HG02763 (cell line): ENCODE results near the gene SOX12.

Experiments used
- ATAC-seq: cut with Tn5 transposase; IDR thresholded peaks from one replicate; pipeline ENCODE4 v1.9.1; 2021; ENCODE audit warnings: mild to moderate bottlenecking, moderate library complexity; ENCODE audit not compliant: unreplicated experiment

SOX12 gene

DNA sequence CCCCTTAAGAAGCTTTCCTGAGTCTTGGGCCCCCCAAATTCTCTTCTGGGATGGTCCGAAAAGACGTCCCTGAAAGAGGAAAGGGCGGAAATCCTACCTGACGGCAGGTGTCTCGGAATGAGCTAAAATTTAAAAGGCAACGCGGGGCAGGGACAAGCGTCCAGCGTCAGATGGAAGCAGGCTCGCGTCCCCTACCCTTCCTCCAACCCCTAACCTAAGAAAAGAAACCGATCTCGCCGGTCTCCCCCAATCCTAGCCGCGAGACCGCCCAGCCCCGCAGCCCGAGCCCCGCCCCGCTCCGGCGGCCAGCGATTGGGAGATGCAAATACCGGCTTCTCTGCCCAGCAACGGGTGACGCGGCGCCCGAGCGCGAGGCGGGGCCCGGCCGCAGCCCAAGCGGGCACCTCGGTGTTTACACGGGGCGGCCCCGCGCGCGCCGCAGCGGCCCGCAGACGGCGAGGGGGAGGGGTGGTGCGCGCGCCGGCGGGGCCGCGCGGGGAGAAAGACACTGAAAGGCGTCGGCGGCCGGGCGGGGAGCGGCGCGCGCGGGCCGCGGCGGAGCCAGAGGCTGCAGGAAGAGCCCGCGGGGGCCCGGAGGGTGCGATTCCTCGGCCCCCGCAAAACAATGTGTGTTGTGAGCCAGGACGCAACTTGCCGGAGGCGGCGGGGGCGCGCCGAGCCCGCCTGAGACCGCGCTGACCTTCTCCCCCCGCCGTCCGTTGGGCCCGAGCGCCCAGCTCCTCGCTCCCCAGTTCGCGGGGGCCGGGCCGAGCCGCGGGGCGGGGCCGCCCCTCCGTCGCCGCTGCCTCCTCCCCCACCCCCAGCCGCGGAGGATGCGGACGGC is at the start of gene SOX12:
Gene SOX12 (plus strand): TSS at position 508 of the 844 bp plus-strand sequence. CDS start 373 bp downstream, outside the sequence.
- ATAC-seq, result peak; percentile 76

DNA sequence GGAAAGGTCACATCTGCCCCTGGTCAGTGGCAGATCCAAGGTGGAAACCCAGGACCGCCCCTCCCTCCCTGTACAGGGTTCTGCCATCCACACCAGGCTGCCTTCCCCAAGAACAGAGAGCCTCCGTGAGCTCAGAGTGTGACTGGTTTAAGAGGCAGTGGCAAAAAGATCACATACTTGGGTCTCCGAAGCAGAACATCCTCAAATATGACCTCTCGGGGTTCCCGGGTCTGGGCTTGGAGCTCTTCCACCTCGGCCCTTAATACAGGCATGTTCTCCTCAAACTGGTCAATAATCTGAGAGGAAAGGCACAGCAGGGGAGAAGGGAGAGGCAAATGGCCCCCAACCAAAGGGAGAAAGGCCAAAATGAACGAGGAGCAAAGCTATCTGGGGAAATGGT is 49.6 kb upstream of the SOX12 start:
- ATAC-seq, result no peak

- no peak for ATAC-seq
These were observed 48.5 kb upstream of the SOX12 start for GRCh38 chr20:276620-277495.

- no peak for ATAC-seq
These were observed 47.9 kb upstream of the SOX12 start for GRCh38 chr20:277496-277781.

GRCh38 chr20:278181-278580 is 47.2 kb upstream of the SOX12 start:
- no peak for ATAC-seq

GRCh38 chr20:278607-279571 is 46.5 kb upstream of the SOX12 start:
- ATAC-seq, result no peak

- no peak for ATAC-seq
These were observed 41.2 kb upstream of the SOX12 start for GRCh38 chr20:284172-284571.

- no peak for ATAC-seq
These were observed 38.8 kb upstream of the SOX12 start for GRCh38 chr20:286508-286907.

- no peak for ATAC-seq
These were observed 36.2 kb upstream of the SOX12 start for GRCh38 chr20:288956-289692.

DNA sequence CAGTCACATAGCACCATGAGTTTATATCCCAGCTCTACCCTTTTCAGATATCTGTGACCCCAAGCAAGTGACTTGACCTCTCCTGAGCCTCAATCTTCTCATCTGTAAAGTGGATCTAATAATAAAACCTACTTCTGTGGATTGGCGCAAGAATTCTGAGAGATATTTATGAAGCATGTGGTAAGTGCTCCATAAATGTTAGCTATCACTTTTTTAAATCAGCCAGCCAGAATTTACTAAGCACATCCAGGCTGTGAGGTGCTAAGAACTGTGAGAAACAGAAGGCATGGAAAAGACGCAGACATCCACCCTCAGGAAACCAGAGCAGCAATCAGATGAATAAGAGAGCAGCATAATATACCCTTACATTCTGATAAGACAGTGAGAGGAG is 35.7 kb upstream of the SOX12 start:
- ATAC-seq, result no peak

GRCh38 chr20:290084-290831 is 35.1 kb upstream of the SOX12 start, which contains the start of gene C20orf96:
Gene C20orf96 (minus strand): TSS chr20:290750. CDS start chr20:290610, 140 bp downstream.
- peak; percentile 88 for ATAC-seq

DNA sequence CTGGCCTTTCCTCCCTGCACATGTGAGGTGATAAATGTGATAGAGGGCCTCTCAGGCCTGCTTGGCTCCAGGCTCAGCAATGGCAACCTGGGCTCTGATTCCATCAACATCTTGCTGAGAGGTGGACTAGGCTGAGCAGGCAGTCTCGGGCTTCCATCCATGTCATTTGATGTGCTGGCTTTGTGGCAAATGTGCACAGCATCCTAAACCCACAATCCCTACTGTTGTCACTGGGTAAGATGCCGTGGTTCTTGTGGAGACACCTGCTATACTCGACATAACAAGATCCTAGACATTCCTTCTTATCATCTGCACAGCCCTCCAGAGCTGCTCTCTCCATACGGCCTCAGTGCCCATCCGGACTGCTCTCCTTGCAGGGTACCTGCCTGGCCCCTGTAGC is 30.8 kb upstream of the SOX12 start:
- ATAC-seq, result no peak

DNA sequence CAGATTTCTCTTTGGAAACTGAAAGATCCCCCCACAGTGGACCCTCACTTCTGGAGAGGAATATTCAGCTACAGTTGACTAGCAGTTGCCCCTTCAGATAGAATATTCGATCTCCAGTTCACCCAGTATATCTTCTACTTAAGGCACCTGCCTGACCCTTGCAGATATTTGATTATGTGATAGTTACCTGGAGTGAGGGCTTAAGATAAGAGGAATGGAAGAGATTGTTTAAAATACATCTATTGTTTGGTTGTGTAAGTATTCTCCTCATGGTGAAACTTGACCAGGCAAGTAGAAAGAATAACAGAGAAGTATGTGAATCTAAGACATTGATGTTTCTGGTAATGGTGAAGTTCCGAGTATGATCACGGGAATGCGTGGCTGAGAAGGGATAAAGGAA is 29.5 kb upstream of the SOX12 start:
- ATAC-seq, result no peak

- peak; percentile 74 for ATAC-seq
These were observed 28.0 kb upstream of the SOX12 start, which contains the start of gene ZCCHC3 for GRCh38 chr20:297098-297924. Gene ZCCHC3 (plus strand): TSS chr20:297570. CDS start chr20:297587, 17 bp downstream.

DNA sequence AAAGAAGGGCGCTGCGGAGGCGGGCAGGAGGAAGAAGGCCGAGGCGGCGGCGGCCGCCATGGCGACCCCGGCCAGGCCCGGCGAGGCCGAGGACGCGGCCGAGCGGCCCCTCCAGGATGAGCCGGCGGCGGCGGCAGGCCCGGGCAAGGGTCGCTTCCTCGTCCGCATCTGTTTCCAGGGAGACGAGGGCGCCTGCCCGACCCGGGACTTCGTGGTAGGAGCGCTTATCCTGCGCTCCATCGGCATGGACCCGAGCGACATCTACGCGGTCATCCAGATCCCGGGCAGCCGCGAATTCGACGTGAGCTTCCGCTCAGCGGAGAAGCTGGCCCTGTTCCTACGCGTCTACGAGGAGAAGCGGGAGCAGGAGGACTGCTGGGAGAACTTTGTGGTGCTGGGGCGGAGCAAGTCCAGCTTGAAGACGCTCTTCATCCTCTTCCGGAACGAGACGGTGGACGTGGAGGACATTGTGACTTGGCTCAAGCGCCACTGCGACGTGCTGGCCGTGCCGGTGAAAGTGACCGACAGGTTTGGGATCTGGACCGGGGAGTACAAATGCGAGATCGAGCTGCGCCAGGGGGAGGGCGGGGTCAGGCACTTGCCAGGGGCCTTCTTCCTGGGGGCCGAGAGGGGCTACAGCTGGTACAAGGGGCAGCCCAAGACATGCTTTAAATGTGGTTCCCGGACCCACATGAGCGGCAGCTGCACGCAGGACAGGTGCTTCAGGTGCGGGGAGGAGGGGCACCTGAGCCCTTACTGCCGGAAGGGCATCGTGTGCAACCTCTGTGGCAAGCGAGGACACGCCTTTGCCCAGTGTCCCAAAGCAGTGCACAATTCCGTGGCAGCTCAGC is 27.2 kb upstream of the SOX12 start:
- ATAC-seq, result peak; percentile 20

GRCh38 chr20:298776-299391 is 26.5 kb upstream of the SOX12 start:
- ATAC-seq, result no peak

GRCh38 chr20:300345-300990 is 24.9 kb upstream of the SOX12 start:
- ATAC-seq, result no peak
